HG03558 (cell line): ENCODE measurements around the gene MDGA2.
"Not testable (repeated sequence)": the region's sequence is repeated elsewhere in the genome, so short reads cannot be mapped to it uniquely, and the experiment has no call there.

Source experiments
- ATAC-seq: cut with Tn5 transposase; IDR thresholded peaks from one replicate; pipeline ENCODE4 v1.9.1; 2021; ENCODE audit warnings: moderate number of reproducible peaks; ENCODE audit not compliant: unreplicated experiment; ENCODE audit errors: extremely low read depth

The MDGA2 gene

GRCh38 chr14:47262801-47263200 lies 412.6 kb downstream of the MDGA2 start:
- ATAC-seq = no peak

DNA sequence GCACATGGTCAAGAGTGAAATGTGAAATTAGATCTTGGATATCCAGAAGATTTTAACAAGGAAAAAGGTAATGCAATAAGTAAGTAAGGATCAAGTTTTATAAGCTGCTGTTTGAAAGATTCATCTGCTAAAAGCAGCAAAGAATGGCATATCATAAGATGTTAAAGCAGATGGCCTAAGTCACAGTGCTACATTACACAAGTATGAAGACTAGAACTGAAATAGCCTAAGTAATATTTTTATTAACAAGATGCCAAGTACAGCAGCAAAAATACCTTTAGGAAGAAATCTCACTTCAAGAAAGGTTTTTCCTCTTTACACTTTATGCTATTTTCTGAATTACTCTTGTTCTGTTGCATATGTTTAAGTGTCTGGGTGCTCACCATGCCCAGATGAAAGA lies 414.1 kb downstream of the MDGA2 start:
- ATAC-seq = no peak

DNA sequence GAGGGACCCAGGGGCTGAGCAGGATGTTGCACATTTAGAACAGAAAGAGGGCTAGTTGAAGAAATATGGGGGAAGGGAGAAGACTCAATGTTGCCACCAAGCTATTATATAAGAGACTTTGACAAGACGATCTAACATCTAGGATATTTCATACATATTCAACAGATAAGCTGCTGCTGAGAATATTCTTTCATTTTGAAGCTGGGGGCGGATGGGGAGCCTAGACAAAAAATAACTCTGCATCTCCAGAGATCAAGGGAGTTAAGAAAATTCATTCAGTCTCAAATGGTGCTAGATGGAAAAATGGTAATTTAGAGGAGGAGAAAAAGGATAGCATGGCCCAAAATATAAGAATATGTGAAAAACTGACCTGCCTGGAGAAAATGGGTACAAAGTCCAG lies 415.6 kb downstream of the MDGA2 start:
- no peak for ATAC-seq

- no peak for ATAC-seq
These were observed 418.4 kb downstream of the MDGA2 start for GRCh38 chr14:47257013-47257412.

DNA sequence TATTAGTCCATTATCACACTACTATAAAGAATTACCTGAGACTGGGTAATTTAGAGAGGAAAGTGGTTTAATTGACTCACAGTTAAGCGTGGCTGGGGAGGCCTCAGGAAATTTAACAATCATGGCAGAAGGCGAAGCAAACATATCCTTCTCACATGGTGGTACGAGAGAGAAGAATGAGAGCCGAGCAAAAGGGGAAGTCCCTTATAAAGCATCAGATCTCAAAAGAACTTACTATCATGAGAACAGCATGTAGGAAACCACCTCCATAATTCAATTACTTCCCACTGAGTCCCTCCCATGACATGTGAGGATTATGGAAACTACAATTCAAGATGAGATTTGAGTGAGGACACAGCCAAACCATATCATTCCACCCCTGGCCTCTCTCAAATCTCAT lies 422.6 kb downstream of the MDGA2 start:
- no peak for ATAC-seq

DNA sequence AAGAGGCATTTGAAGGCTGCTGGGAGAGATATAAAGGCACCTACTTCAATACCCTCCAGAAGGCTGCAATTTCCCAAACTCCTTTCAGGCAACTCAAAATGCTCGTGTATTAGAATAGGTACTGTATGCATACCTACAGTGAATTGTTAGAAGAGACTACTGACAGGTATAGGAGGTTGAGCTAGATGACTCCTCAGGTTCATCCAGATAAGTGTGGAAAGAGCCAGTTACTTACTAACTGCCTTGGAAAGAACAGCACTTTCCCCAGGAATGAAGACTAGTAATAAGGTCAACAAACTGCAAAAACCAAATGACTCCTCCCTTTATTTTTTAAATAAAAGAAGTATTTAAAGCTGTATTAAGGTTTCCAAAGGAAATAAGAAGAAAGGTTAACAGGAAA lies 429.0 kb downstream of the MDGA2 start:
- no peak for ATAC-seq

- ATAC-seq = not testable (repeated sequence)
These were observed 432.8 kb downstream of the MDGA2 start for GRCh38 chr14:47242579-47242978.

GRCh38 chr14:47240748-47241437 lies 434.5 kb downstream of the MDGA2 start:
- no peak for ATAC-seq

DNA sequence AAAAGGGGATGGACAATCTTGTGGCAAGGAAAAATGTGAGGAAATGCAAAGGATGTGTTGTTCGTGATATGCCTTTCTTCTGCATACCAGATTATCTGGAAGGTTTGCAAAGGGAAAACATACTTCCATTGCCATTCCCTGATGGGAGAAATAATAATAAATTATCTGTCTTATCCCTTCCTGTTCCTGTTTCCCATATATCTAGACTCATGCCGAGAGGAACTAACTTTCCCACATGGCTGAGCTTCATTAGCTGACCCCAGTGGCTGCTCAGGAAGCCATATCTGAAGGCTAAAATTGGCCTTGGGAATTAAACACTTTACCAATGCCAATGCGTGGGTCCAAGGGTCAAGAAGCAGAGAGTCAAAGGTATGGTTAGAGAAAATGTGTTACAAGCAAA lies 439.8 kb downstream of the MDGA2 start:
- no peak for ATAC-seq

GRCh38 chr14:47226877-47227520 lies 448.4 kb downstream of the MDGA2 start:
- ATAC-seq = no peak

GRCh38 chr14:47223656-47224055 lies 451.7 kb downstream of the MDGA2 start:
- no peak for ATAC-seq

DNA sequence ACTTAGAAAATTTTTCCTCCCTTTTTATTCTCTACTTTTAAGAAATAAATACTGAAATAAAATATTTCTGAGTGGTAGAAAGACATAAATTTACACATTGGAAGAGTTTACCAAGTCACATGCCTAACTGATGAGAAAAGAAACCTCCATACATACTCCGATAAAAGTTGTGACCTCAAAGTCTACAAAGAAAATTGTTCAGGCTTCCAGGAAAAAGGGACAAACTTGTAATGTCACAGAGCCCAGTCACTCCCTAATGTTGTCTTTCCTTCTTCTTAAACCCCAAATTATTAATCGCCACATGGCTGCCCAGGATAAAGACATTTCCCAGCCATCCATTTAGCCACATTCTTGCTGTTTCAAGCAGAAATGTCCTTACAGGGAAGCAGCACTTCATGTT lies 455.3 kb downstream of the MDGA2 start:
- ATAC-seq = no peak

DNA sequence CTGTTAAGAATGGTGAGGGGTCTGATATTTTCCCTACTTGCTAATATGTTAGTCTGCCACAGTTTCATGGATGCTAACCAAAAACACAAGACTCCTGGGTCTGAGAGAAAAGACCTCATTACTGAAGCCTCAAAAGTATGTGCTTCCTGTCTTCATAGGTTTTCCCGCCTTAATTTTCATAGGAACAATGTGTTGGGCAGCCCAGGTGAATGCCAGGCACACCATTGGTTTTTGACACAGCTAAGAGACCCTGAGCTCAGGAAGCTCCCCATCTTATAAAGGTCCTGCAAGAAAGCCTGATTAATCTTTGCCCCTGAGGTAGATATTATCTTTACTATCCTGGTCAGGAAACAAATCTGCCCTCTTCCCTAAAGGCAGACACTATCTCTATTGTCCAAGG lies 464.1 kb downstream of the MDGA2 start:
- no peak for ATAC-seq

- no peak for ATAC-seq
These were observed 465.3 kb downstream of the MDGA2 start for GRCh38 chr14:47210099-47210498.

GRCh38 chr14:47208434-47208833 lies 467.0 kb downstream of the MDGA2 start:
- no peak for ATAC-seq

- no peak for ATAC-seq
These were observed 467.8 kb downstream of the MDGA2 start for GRCh38 chr14:47207617-47208016.

DNA sequence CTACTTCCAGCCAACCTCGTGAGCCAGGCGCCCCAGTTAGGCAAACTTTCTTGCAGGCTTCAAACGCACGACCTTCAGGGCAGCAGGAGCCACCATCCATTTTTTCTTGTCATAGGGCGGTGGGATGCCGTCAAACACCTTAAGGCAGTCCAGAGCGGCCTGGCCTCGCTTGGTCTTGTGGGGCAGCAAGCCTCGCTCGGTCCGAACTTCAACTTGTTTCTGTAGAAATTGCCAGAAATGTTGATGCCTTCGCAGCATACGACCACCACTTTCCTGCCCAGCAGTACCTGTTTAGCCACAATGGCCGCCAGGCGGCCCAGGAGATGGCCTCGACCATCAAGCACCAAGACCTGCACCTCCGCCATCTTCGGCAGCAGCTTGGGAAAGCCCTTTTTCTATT lies 474.7 kb downstream of the MDGA2 start:
- ATAC-seq = no peak

DNA sequence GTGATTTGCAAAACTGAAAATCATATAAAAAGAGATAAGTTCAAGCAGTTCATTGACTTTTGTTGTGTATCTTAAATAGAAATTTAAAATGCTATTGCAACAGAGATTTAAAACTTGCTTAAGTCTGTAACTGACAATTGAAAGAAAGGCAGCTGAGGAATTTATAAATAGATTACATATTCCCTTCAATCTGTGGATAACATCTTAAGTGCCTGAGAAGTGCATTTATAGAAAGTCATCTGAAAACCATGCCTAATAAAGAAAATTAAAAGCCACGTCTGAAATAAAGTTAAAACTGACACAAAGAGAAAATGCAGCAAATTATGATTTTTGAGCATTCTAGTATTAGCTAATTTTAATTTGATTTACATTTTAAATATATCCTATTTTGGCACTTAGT lies 479.8 kb downstream of the MDGA2 start:
- ATAC-seq = no peak

DNA sequence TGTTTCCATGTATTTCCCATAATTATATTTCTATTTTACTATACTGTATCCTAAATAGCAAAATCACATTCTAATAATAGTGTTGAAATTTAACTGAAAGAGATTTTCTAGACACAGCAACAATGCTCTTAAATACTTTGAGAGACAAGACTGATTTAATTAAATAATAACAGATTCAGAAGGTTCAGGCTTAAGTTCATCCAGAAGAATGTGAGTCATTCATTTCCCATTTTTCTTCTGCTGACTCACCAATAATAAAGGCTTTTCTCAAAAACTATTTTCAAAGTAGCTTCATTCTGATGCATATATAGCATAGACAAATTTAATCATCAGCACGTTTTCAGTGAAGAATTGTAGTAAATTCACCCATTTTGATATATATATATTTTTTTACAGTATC lies 481.4 kb downstream of the MDGA2 start:
- no peak for ATAC-seq

- not testable (repeated sequence) for ATAC-seq
These were observed 483.2 kb downstream of the MDGA2 start for GRCh38 chr14:47192203-47192602.

GRCh38 chr14:47191700-47192099 lies 483.7 kb downstream of the MDGA2 start:
- ATAC-seq = no peak

GRCh38 chr14:47189911-47190484 lies 485.4 kb downstream of the MDGA2 start:
- no peak for ATAC-seq
